ENCODE data around the gene R3HDM1. TPM values are rescaled to one million over a fixed set of nuclear protein-coding genes. Genes with fewer than 3 reads are reported as not detected.

Gene R3HDM1
- total and polyA plus RNA-seq, 2 of the 4 experiments (the other 2 are of a cell fraction), result 5.9 to 38.1 TPM

DNA sequence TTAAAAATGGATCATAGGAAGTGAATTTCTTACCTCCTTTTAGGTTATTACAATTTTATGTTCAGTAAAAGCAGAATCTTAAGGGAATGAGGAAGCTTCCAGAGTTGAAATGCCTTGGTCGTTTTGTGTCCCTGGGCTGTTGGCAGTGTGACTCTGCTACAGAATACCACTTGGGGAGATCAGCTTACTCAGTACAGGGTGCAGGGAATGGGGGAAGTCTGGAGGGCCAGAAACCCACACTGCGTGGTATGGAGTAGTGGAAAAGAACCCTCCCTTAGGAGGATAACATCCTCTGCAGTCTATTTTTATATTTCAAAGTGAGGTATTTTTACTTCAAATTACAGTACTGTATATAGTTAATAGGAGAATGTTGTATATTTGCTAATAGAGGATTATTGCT lies 51.1 kb downstream of the R3HDM1 start:
- POLR2A ChIA-PET (ENCODE audit: unreplicated experiment), result no interaction called here
- no peak for ATAC-seq (ENCODE audit: low read depth)
- H2AK9ac ChIP-seq (replicated peaks; ENCODE audit: low read depth, low read length, poor library complexity), result no peak overlapping the region
- no peak overlapping the region for H2BK15ac ChIP-seq (ENCODE audit: low read depth, low read length)
- no peak overlapping the region for H3K56ac ChIP-seq (ENCODE audit: extremely low read depth, insufficient read depth, low read length)
- no peak overlapping the region for H3K27ac ChIP-seq (ENCODE audit: insufficient read depth, low read length)
- H2AFZ ChIP-seq (replicated peaks; ENCODE audit: low read length, poor library complexity), result no peak overlapping the region
- H3K14ac ChIP-seq (replicated peaks; ENCODE audit: low read depth, low read length), result no peak overlapping the region
- no peak overlapping the region for H3K4me3 ChIP-seq (ENCODE audit: insufficient read depth, low read depth, low read length)
- H4K91ac ChIP-seq (ENCODE audit: insufficient read depth, low read depth, low read length), result no peak overlapping the region
- H4K5ac ChIP-seq (ENCODE audit: low read depth, low read length), result no peak overlapping the region
- intact Hi-C loops (cut with micrococcal nuclease) (no loop called here), in situ Hi-C loops (cut with MboI; ENCODE audit: low sequenced_read_pairs) (no loop called here), dilution Hi-C loops (cut with HindIII; ENCODE audit: low sequenced_read_pairs, unreplicated experiment) (no loop called here)
- no peak overlapping the region for H2BK20ac ChIP-seq (ENCODE audit: low read depth, low read length)
- H3K27me3 ChIP-seq (ENCODE audit: control insufficient read depth, insufficient read depth, low read length), result no peaks in the 10 kb centered on the region
- H3K36me3 ChIP-seq (ENCODE audit: control insufficient read depth, insufficient read depth, low read length), result no peaks in the 10 kb centered on the region
- no peak for DNase-seq
- no peak overlapping the region for H4K8ac ChIP-seq (ENCODE audit: low read depth in 2 of 2, low read length in 2 of 2)
- H3K9me3 ChIP-seq (ENCODE audit: control insufficient read depth, insufficient read depth, low read length), result no peaks in the 10 kb centered on the region
- H3K4me2 ChIP-seq (ENCODE audit: low read depth, low read length), result no peak overlapping the region
- H3K4ac ChIP-seq (ENCODE audit: low read depth, low read length), result no peak overlapping the region
- TF ChIP-seq BHLHE40 (IDR thresholded peaks at IDR 0.05; ENCODE audit: low read depth, low read length), result no peak
- TF ChIP-seq MXI1 (IDR thresholded peaks at IDR 0.05; ENCODE audit: borderline replicate concordance, low read depth, low read length), result no peak
- TF ChIP-seq FOS (IDR thresholded peaks at IDR 0.05; ENCODE audit: low read depth, low read length), result no peak
- no peak for TF ChIP-seq RFX5 (IDR thresholded peaks at IDR 0.05; ENCODE audit: low read depth, low read length)
- no peak for TF ChIP-seq NFE2L2 (IDR thresholded peaks at IDR 0.05; ENCODE audit: low read depth, low read length)
- TF ChIP-seq, protein P1, sequence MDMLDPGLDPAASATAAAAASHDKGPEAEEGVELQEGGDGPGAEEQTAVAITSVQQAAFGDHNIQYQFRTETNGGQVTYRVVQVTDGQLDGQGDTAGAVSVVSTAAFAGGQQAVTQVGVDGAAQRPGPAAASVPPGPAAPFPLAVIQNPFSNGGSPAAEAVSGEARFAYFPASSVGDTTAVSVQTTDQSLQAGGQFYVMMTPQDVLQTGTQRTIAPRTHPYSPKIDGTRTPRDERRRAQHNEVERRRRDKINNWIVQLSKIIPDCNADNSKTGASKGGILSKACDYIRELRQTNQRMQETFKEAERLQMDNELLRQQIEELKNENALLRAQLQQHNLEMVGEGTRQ (IDR thresholded peaks at IDR 0.05; ENCODE audit: low read depth, low read length), result no peak
- TF ChIP-seq, protein P2, sequence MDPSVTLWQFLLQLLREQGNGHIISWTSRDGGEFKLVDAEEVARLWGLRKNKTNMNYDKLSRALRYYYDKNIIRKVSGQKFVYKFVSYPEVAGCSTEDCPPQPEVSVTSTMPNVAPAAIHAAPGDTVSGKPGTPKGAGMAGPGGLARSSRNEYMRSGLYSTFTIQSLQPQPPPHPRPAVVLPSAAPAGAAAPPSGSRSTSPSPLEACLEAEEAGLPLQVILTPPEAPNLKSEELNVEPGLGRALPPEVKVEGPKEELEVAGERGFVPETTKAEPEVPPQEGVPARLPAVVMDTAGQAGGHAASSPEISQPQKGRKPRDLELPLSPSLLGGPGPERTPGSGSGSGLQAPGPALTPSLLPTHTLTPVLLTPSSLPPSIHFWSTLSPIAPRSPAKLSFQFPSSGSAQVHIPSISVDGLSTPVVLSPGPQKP (IDR thresholded peaks at IDR 0.05; ENCODE audit: borderline replicate concordance, low read depth, low read length), result no peak
- no peak overlapping the region for H3K18ac ChIP-seq (ENCODE audit: low read depth, low read length)
- peaks cover 3% of the 10 kb centered on the region for H3K4me1 ChIP-seq (ENCODE audit: control insufficient read depth, insufficient read depth, low read length)
- BruUV-seq (replicated peaks), result no TSS peak
- no peak overlapping the region for H3K23ac ChIP-seq (ENCODE audit: low read depth, low read length)
- H3K79me1 ChIP-seq (ENCODE audit: low read depth in 1 of 2, low read length in 2 of 2), result peaks cover 8 to 12% of the 10 kb centered on the region in 2 experiments
- H2AK5ac ChIP-seq (ENCODE audit: low read depth, low read length), result no peak overlapping the region
- no peak overlapping the region for H2BK120ac ChIP-seq (ENCODE audit: low read depth, low read length)
- no peaks in the 10 kb centered on the region; the same call in 1 of the 2 replicates for H4K20me1 ChIP-seq (ENCODE audit: insufficient read depth, low read length)
- H3K9me1 ChIP-seq (ENCODE audit: insufficient read depth, low read length), result no peaks in the 10 kb centered on the region
- no peak overlapping the region for H3K9ac ChIP-seq (ENCODE audit: low read depth, low read length)
- H2BK5ac ChIP-seq (ENCODE audit: low read depth, low read length, poor library complexity, severe bottlenecking), result no peak overlapping the region
- CTCF ChIA-PET, result no interaction called here
- WGBS, 2 experiments (ENCODE audit: extremely low coverage in 2 of 2, insufficient read length in 1 of 2), result no CpG with 5 or more reads among the region's 2 CpGs
